ENCODE data around the gene GTF2H3.
"Not testable (repeated sequence)": the region's sequence is repeated elsewhere in the genome, so short reads cannot be mapped to it uniquely, and the experiment has no call there.

GTF2H3 gene

GRCh38 chr12:123633379-123634141, at the start of gene GTF2H3, which contains the start of gene EIF2B1:
TSS of gene GTF2H3 (plus strand) at chr12:123633829. CDS start at chr12:123633860, 31 bp downstream.
TSS of gene EIF2B1 (minus strand) at chr12:123633686. CDS start at chr12:123633557, 129 bp downstream.
- no peaks in the 10 kb centered on the region for H3K27me3 ChIP-seq (ENCODE audit: control insufficient read depth, insufficient read depth, low read length)
- H3K4me1 ChIP-seq (ENCODE audit: control insufficient read depth, insufficient read depth, low read length): peaks cover 7% of the 10 kb centered on the region; the same call in 1 of the 2 replicates
- peaks cover 26% of the 10 kb centered on the region for H3K36me3 ChIP-seq (ENCODE audit: control insufficient read depth, insufficient read depth, low read length)
- H3K4me3 ChIP-seq (ENCODE audit: low read depth, low read length): peak within 1 kb of the TSS; percentile 96
- H3K9me3 ChIP-seq (ENCODE audit: control insufficient read depth, insufficient read depth, low read depth, low read length): no peaks in the 10 kb centered on the region
- peak within 1 kb of the TSS; percentile 96 for H3K9ac ChIP-seq (ENCODE audit: low read length)
- peak within 1 kb of the TSS; percentile 95 for H3K27ac ChIP-seq (ENCODE audit: low read depth, low read length)

DNA sequence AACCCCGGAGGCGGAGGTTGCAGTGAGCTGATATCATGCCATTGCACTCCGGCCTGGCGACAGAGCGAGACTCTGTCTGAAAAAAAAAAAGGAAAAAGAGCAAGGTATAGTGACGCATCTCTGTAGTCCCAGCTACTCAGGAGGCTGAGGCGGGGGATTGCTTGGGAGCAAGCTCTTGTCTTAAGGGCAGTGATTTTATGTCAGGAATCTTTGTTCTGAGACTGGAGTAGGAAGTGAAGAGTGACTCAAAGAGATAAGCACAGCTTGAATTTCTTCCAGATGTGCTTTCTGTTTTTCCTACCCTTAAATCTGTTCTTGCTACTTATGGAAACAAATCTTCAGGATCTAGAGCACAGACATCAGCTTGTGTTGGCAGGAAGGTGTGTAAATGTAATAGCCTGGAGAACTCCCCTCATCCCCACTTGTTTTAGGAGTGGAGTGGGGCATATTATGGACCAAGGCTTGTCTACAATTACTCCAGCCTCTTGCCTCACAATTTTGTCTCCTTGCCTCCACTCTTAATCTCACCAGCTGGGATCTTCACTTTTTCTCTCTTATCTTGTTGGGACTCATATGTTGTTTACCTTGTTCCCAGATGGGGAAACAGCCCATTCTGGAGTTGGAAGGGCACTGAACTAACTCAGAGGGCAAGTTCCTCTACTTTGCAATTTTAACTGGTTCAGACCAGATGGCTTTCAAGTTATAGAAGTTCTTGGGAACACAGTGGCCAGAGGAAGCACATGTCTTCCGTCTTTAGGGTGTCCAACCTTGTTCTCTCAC, 41.7 kb upstream of the GTF2H3 start:
- H3K36me3 ChIP-seq (ENCODE audit: control insufficient read depth, insufficient read depth, low read length): peaks cover 89% of the 10 kb centered on the region

DNA sequence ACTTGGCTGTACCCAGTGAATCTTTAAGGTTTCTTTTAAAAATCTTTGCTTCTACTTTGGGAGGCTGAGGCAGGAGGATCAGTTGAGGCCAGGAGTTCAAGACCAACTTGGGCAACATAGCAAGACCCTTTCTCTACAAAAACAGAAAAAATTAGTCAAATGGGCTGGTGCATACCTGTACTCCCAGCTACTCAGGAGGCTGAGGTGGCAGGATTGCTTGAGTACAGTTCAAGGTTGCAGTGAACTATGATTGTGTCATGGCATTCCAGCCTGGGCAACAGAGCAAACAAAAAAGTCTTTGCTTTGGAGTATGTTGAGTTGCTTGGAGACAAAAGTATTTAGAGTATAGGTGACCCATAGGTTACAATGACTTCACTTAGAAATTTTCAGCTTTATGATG, 37.9 kb upstream of the GTF2H3 start:
- Histone ChIP-seq H3K27ac (ENCODE audit: low read depth, low read length) (no peak overlapping the region), H3K4me1 (ENCODE audit: control insufficient read depth, insufficient read depth, low read length) (no peaks in the 10 kb centered on the region), H3K4me3 (ENCODE audit: low read depth, low read length) (no peak overlapping the region), H3K27me3 (ENCODE audit: control insufficient read depth, insufficient read depth, low read length) (no peaks in the 10 kb centered on the region), H3K36me3 (ENCODE audit: control insufficient read depth, insufficient read depth, low read length) (peaks cover 72% of the 10 kb centered on the region), H3K9me3 (ENCODE audit: control insufficient read depth, insufficient read depth, low read depth, low read length) (no peaks in the 10 kb centered on the region), H3K9ac (ENCODE audit: low read length) (no peak overlapping the region)

More for the DNA sequence above, 41.7 kb upstream of the GTF2H3 start:
- Histone ChIP-seq H3K4me1 (ENCODE audit: control insufficient read depth, insufficient read depth, low read length) (no peaks in the 10 kb centered on the region), H3K9me3 (ENCODE audit: control insufficient read depth, insufficient read depth, low read depth, low read length) (no peaks in the 10 kb centered on the region), H3K9ac (ENCODE audit: low read length) (no peak overlapping the region), H3K4me3 (ENCODE audit: low read depth, low read length) (no peak overlapping the region), H3K27ac (ENCODE audit: low read depth, low read length) (no peak overlapping the region), H3K27me3 (ENCODE audit: control insufficient read depth, insufficient read depth, low read length) (no peaks in the 10 kb centered on the region)

DNA sequence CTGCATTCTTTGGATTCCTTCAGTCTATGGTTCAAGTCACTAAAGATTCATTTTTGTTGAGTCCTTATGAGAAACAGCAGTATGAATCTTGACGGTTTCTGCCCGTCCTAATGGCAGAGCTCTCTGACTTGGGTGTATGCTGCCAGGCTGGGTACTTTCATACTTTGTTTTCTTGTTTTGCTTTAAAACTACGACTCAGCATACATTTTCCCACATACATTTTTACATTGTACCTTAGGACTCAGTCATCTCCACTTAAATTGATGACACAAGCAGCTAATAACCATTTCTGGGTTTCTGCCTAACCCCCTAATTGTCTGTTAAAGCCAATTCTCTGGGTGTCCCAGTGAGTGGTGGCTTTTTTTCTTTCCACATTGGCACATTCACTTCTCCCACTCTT, 36.5 kb upstream of the GTF2H3 start:
- Histone ChIP-seq H3K9ac (ENCODE audit: low read length) (no peak overlapping the region), H3K27me3 (ENCODE audit: control insufficient read depth, insufficient read depth, low read length) (no peaks in the 10 kb centered on the region), H3K36me3 (ENCODE audit: control insufficient read depth, insufficient read depth, low read length) (peaks cover 59% of the 10 kb centered on the region), H3K27ac (ENCODE audit: low read depth, low read length) (no peak overlapping the region), H3K9me3 (ENCODE audit: control insufficient read depth, insufficient read depth, low read depth, low read length) (no peaks in the 10 kb centered on the region), H3K4me3 (ENCODE audit: low read depth, low read length) (no peak overlapping the region), H3K4me1 (ENCODE audit: control insufficient read depth, insufficient read depth, low read length) (no peaks in the 10 kb centered on the region)

GRCh38 chr12:123598522-123598921, 35.1 kb upstream of the GTF2H3 start:
- Histone ChIP-seq H3K27ac (ENCODE audit: low read depth, low read length) (no peak overlapping the region), H3K36me3 (ENCODE audit: control insufficient read depth, insufficient read depth, low read length) (peaks cover 45% of the 10 kb centered on the region)

DNA sequence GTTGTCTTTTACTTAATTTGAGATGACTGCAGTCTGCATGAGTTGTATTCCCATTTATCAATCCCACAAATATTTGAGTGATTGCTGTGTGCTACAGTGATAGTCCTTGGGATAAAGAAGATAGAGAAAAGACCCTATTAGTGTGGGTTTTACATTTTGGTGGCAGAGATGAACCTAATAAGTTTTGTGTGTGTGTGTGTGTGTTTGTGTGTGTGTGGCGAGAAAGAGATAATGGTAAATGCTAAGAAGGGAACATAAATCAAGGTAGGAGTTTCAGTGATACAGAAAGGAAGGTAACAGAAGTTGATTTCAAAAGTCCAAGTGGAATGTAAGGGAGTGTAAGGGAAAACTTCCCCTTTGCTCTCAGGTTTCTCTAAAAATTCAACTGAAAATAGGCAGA, 34.3 kb upstream of the GTF2H3 start:
- Histone ChIP-seq H3K9me3 (ENCODE audit: control insufficient read depth, insufficient read depth, low read depth, low read length) (no peaks in the 10 kb centered on the region), H3K36me3 (ENCODE audit: control insufficient read depth, insufficient read depth, low read length) (peaks cover 46% of the 10 kb centered on the region), H3K4me1 (ENCODE audit: control insufficient read depth, insufficient read depth, low read length) (peaks cover 3% of the 10 kb centered on the region; the same call in 1 of the 2 replicates), H3K9ac (ENCODE audit: low read length) (no peak overlapping the region), H3K27ac (ENCODE audit: low read depth, low read length) (no peak overlapping the region), H3K4me3 (ENCODE audit: low read depth, low read length) (no peak overlapping the region), H3K27me3 (ENCODE audit: control insufficient read depth, insufficient read depth, low read length) (no peaks in the 10 kb centered on the region)

More at GRCh38 chr12:123598522-123598921, 35.1 kb upstream of the GTF2H3 start:
- Histone ChIP-seq H3K4me1 (ENCODE audit: control insufficient read depth, insufficient read depth, low read length) (peaks cover 3% of the 10 kb centered on the region; the same call in 1 of the 2 replicates), H3K9me3 (ENCODE audit: control insufficient read depth, insufficient read depth, low read depth, low read length) (no peaks in the 10 kb centered on the region), H3K4me3 (ENCODE audit: low read depth, low read length) (no peak overlapping the region), H3K9ac (ENCODE audit: low read length) (no peak overlapping the region), H3K27me3 (ENCODE audit: control insufficient read depth, insufficient read depth, low read length) (no peaks in the 10 kb centered on the region)

DNA sequence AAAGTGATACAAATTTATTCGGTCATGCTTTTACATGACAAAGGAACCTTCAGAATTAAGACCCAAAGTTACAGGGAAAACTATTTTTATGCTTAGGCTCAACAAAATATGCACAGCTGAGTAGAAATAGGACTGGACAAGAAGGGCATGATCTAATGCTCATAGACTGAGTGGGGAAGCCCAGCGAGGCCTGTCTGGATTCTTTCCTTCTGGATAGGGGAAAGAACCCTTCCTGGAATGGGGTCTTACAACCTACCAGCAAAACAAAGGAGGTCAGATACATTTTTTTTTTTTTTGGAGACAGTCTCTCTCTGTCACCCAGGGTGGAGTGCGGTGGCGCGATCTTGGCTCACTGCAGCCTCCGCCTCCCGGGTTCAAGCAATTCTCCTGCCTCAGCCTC, 33.9 kb upstream of the GTF2H3 start:
- peaks cover 3% of the 10 kb centered on the region; the same call in 1 of the 2 replicates for H3K4me1 ChIP-seq (ENCODE audit: control insufficient read depth, insufficient read depth, low read length)
- no peak overlapping the region for H3K9ac ChIP-seq (ENCODE audit: low read length)
- peaks cover 47% of the 10 kb centered on the region for H3K36me3 ChIP-seq (ENCODE audit: control insufficient read depth, insufficient read depth, low read length)
- H3K4me3 ChIP-seq (ENCODE audit: low read depth, low read length): no peak overlapping the region
- no peak overlapping the region for H3K27ac ChIP-seq (ENCODE audit: low read depth, low read length)
- no peaks in the 10 kb centered on the region for H3K27me3 ChIP-seq (ENCODE audit: control insufficient read depth, insufficient read depth, low read length)
- no peaks in the 10 kb centered on the region for H3K9me3 ChIP-seq (ENCODE audit: control insufficient read depth, insufficient read depth, low read depth, low read length)

DNA sequence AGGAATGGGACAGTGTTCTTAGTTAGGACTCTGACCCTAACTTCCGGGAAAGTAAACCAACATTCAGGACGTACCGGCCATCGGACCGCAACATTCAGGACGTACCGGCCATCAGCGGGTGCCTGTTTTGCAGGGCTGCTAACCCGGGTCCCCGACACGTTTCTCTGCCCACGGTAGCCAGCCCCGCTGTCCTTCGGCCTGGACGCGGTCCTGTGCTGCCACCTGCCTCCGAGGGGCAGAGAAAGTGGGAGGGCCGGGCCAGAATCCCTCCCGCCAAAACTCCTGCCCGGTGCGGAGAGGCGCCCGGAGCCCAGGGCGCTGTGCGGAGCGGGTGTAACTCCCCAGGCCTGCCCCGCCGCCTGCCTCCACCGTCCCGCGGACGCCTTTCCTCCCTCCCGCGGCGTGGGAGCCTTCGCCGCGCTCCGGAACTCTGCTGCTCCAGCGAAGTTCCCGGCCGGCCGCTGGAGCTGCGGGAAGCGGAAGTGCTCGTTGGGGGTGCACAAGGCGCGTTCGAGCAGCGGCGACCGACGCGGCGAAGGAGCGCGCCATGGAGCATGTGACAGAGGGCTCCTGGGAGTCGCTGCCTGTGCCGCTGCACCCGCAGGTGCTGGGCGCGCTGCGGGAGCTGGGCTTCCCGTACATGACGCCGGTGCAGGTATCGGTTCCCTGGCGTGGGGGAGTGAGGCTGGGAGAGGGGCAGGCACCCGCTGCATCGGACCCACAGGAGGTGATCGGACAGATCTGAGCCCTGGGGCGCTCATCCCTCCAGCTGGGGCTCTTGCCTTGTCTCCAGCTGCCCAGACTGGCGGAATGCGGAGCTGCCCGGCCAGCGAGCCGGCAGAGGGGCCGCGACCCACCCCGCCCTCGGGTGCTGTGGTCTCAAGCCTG, 31.8 kb upstream of the GTF2H3 start, which contains the start of gene DDX55:
TSS of gene DDX55 (plus strand) at position 498 of the 888 bp plus-strand sequence. CDS start at position 548, 50 bp downstream.
- Histone ChIP-seq H3K27me3 (ENCODE audit: control insufficient read depth, insufficient read depth, low read length) (no peaks in the 10 kb centered on the region), H3K4me3 (ENCODE audit: low read depth, low read length) (peak within 1 kb of the TSS; percentile 100), H3K9ac (ENCODE audit: low read length) (peak within 1 kb of the TSS; percentile 99), H3K4me1 (ENCODE audit: control insufficient read depth, insufficient read depth, low read length) (peaks cover 3% of the 10 kb centered on the region; the same call in 1 of the 2 replicates), H3K27ac (ENCODE audit: low read depth, low read length) (peak within 1 kb of the TSS; percentile 94), H3K9me3 (ENCODE audit: control insufficient read depth, insufficient read depth, low read depth, low read length) (no peaks in the 10 kb centered on the region), H3K36me3 (ENCODE audit: control insufficient read depth, insufficient read depth, low read length) (peaks cover 48% of the 10 kb centered on the region)

GRCh38 chr12:123602651-123603195, 30.9 kb upstream of the GTF2H3 start:
- Histone ChIP-seq H3K36me3 (ENCODE audit: control insufficient read depth, insufficient read depth, low read length) (peaks cover 49% of the 10 kb centered on the region), H3K9ac (ENCODE audit: low read length) (peak overlapping the region; percentile 99), H3K4me3 (ENCODE audit: low read depth, low read length) (peak overlapping the region; percentile 100), H3K27me3 (ENCODE audit: control insufficient read depth, insufficient read depth, low read length) (no peaks in the 10 kb centered on the region), H3K9me3 (ENCODE audit: control insufficient read depth, insufficient read depth, low read depth, low read length) (no peaks in the 10 kb centered on the region), H3K4me1 (ENCODE audit: control insufficient read depth, insufficient read depth, low read length) (peaks cover 3% of the 10 kb centered on the region; the same call in 1 of the 2 replicates), H3K27ac (ENCODE audit: low read depth, low read length) (no peak overlapping the region)

GRCh38 chr12:123603495-123603894, 30.1 kb upstream of the GTF2H3 start:
- H3K4me1 ChIP-seq (ENCODE audit: control insufficient read depth, insufficient read depth, low read length); H3K27ac ChIP-seq (ENCODE audit: low read depth, low read length); H3K9ac ChIP-seq (ENCODE audit: low read length); H3K4me3 ChIP-seq (ENCODE audit: low read depth, low read length); H3K27me3 ChIP-seq (ENCODE audit: control insufficient read depth, insufficient read depth, low read length); H3K9me3 ChIP-seq (ENCODE audit: control insufficient read depth, insufficient read depth, low read depth, low read length): not testable (repeated sequence)
- H3K36me3 ChIP-seq (ENCODE audit: control insufficient read depth, insufficient read depth, low read length): peaks cover 49% of the 10 kb centered on the region

All from HUES6 (cell line).